ENCODE measurements around the gene CHCT1. TPM values are rescaled to one million over a fixed set of nuclear protein-coding genes. Genes with fewer than 3 reads are reported as not detected.

The CHCT1 gene
- total and polyA plus RNA-seq, 2 of the 8 experiments (the other 6 are each of a cell fraction or from before 2014, with no cell fraction given): 0.06 TPM; not detected in 1

DNA sequence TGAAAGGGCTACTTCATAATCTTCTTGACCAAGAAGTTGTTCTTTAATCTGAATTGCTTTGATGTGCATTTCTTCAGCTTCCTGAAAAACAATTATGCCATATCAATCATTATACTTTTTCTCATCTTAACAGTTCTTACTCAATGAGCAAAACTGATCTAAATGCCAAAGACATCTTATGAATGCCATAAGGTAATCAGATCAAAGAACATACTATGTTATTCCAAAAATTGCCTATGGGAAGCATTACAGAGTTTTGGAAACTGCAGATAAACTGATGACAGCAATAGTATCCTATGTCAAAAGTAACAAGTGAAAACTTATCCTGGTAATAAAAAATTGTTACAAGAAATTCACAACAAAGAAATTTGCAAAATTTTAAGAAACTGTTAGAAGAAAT is 29.7 kb downstream of the CHCT1 start (continued):
- TF ChIP-seq SRF (IDR thresholded peaks at IDR 0.05; ENCODE audit: low read depth, low read length) (no peak), EGR1 (IDR thresholded peaks at IDR 0.05; ENCODE audit: borderline replicate concordance, low read depth, low read length) (no peak), TAF1 (IDR thresholded peaks at IDR 0.05; ENCODE audit: low read depth, low read length) (no peak), TBP (IDR thresholded peaks at IDR 0.05; ENCODE audit: low read depth, low read length) (no peak), NRF1 (IDR thresholded peaks at IDR 0.05; ENCODE audit: low read depth, low read length) (no peak)
- TF ChIP-seq, protein P1, sequence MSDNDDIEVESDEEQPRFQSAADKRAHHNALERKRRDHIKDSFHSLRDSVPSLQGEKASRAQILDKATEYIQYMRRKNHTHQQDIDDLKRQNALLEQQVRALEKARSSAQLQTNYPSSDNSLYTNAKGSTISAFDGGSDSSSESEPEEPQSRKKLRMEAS (IDR thresholded peaks at IDR 0.05): no peak

Measured in H1 (cell line).